HG03342 (cell line): ENCODE data around the gene GALNT15.

Experiments
- ATAC-seq: cut with Tn5 transposase; IDR thresholded peaks from one replicate; pipeline ENCODE4 v1.9.1; 2021; ENCODE audit warnings: mild to moderate bottlenecking, moderate library complexity; ENCODE audit not compliant: unreplicated experiment

Gene GALNT15, protein sequence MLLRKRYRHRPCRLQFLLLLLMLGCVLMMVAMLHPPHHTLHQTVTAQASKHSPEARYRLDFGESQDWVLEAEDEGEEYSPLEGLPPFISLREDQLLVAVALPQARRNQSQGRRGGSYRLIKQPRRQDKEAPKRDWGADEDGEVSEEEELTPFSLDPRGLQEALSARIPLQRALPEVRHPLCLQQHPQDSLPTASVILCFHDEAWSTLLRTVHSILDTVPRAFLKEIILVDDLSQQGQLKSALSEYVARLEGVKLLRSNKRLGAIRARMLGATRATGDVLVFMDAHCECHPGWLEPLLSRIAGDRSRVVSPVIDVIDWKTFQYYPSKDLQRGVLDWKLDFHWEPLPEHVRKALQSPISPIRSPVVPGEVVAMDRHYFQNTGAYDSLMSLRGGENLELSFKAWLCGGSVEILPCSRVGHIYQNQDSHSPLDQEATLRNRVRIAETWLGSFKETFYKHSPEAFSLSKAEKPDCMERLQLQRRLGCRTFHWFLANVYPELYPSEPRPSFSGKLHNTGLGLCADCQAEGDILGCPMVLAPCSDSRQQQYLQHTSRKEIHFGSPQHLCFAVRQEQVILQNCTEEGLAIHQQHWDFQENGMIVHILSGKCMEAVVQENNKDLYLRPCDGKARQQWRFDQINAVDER

DNA sequence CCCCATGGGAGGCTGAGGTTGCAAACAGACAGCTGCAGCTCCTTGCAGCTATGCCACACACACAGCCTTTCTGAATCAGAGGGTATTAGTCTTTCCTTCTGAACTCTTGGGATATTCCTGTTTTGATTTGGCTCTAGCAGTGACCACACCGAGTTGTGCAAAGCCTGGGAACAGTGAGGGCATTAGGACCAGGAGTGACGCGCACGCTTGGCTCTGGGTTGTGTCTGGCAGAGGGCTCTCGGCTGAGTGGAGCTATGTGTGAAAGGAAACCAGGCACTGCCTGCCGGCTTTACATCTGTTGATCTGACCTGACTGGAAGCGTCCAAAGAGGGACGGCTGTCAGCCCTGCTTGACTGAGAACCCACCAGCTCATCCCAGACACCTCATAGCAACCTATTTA, at the start of gene GALNT15:
GALNT15 (plus strand) TSS at position 292 of the 400 bp plus-strand sequence. CDS start 472 bp downstream, outside the sequence.
- ATAC-seq: no peak

DNA sequence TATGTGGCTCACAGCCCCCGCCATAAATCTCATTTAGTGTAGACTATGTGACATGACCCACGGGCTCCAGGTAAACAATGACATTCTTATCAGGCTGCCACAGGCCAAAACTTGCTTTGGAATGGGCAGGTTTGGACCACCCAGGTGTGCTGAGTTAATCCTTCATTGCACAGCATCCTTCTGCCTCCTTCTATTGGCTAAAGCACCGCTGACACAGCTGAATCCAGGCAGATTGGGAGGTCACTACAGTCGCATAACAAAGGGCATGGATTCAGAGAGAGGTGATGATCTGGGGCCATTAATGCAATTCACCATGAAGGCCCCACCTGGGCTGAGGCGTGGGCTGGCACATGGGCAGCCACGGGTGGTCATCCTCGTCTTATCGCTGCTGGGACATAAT, 47.8 kb upstream of the GALNT15 start:
- ATAC-seq: no peak

- no peak for ATAC-seq
Observed at GRCh38 chr3:16127249-16127648, 47.2 kb upstream of the GALNT15 start.

- ATAC-seq: no peak
Observed at GRCh38 chr3:16130066-16130465, 44.4 kb upstream of the GALNT15 start.

DNA sequence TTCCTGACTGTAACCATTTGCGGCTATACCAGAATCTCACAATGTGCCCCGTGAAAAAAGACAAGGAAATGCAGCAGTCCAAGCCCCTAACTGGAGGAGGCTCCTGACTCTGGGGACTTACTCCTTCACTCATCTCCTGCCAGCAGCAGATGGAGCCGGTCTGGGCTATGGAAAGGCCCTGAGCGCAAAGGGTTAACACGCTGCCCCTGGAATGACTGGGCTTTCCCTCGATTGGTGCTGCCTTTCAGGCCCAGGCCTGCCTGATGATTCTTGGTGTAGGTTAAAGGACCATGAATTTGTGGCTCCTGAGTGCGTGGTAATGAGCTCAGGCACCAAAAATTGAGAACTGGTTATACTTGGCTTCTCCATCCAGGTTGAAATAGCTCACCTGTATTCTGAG, 42.3 kb upstream of the GALNT15 start:
- no peak for ATAC-seq

- no peak for ATAC-seq
Observed at GRCh38 chr3:16132928-16133327, 41.6 kb upstream of the GALNT15 start.

- ATAC-seq: no peak
Observed at GRCh38 chr3:16134173-16134928, 40.1 kb upstream of the GALNT15 start.

DNA sequence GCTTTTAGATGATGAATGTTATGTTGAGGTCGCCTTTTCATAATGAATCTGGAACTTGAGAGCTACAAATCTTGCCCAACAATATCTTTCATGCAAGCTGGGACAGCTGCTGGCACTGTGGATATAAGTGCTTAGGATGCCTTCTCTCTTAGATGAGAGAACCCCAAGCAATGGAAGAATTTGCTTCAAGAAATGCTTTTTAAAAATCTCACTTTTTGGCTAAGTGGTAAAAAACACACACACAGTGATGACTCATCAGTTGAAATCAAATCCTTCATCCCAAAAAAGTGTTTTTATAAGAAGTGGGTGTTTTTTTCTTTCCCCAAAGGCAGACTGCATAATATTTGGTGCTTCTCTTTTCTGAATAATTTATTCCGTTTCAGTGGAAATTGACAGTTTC, 38.4 kb upstream of the GALNT15 start:
- no peak for ATAC-seq

DNA sequence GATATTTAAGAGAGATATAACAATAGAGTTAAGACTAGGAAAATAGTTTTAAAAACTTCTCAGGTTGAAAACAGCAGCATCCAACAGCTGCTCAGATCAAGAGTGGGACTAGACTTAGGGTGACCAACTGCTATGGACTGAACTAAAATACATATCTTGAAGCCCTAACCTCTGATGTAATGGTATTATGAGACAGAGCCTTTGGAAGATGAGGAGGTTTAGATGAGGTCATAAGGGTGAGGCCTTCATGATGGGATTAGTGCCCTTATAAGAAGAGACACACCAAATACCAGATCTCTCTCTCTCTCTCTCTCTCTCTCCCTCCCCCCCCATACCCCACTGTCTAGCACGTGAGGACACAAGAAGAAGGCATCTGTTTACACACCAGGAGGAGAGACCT, 37.4 kb upstream of the GALNT15 start:
- ATAC-seq: no peak

- no peak for ATAC-seq
Observed at GRCh38 chr3:16137977-16138376, 36.5 kb upstream of the GALNT15 start.

DNA sequence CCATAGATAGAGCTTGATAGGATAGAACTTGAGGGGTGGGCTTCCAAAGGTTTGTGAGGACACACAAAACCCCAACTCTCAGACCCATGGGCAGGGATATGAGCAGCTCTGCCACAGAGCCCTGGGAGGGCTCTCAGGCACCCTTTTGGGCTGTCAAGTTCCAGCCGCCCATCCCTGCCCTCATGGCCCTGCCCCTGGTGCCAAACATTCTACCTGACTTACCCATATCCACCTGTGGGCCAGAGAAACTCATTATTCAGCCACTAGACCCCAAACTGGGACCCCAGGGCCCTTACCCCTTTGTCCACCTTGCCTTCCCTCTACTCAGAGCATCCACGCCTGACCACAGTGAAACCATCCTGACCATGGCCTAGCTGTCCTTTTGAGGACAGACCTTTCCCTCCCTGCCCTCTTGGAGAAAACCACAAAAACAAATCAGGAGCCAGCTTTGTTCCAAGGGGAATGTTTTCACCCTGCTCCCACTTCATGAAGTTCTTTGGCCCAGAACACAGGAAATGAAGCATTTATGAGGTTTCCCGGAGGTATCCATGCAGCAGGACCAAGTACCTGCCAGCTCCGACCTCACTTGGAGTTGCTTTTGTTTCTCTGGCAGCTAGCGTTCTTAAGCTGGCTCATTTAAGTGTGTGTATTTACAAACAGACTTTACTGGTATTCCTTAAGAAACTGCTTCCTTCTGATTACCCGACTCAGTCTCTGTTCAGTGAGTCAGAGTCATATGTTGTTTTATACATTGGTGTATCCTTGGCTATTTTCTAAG, 34.2 kb upstream of the GALNT15 start:
- no peak for ATAC-seq

GRCh38 chr3:16140894-16141285, 33.6 kb upstream of the GALNT15 start:
- no peak for ATAC-seq

DNA sequence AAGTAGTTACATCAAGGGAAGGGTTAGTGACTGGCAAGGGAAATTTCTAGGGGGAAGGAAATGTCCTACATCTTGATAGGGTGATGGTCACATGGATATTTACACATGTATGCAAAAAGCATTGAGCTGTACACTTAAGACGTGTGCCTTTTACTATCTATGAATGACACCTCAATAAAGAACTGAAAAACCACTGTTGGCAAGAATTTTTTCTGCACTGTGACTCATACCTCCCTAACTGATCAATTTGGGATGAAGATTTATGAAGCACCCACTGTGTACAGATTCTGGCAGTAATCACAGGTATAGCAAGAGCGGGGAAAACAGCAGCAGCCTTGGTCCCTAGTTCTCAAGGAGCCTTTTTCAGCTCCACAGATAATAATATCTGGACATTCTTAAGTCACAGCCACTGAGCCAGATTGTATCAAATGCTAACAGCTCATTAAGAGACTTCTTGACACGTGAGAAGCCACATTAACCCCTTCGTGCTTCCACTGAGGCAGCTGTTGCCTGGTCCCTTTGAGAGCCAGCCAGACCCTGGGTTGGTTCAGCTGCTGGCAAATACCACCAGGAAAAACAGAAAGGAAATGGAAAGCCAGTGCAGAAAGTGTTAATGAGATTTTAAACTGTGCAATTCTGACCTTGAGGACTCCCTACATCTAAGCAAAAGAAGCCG, 32.0 kb upstream of the GALNT15 start:
- ATAC-seq: no peak

DNA sequence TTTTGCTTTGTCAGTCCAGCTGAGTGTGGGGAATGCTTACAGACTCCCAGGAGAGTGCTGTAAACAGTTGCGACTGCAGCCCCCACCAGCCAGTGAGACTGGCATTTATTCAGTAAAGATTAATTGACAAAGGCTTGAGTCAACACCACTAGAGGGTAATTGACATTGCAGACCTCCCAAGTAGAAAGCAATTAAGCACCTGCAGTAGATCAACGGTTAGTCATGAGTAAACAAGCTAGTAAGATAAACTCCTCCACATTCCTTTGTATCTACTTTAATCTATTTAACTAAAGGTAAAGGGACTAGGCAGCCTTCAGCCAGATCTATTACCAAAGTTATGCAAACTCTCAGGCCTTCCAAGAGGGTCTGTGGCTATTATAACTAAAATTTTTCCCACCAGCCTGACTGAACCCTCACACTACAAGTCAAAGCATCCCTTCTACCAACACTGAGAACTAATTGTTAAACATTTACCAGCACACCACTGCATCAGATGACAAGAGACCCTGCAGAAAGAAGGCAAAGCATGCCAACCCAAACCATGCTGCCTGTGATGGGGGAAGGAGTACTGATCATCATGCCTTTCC, 30.5 kb upstream of the GALNT15 start:
- ATAC-seq: no peak

DNA sequence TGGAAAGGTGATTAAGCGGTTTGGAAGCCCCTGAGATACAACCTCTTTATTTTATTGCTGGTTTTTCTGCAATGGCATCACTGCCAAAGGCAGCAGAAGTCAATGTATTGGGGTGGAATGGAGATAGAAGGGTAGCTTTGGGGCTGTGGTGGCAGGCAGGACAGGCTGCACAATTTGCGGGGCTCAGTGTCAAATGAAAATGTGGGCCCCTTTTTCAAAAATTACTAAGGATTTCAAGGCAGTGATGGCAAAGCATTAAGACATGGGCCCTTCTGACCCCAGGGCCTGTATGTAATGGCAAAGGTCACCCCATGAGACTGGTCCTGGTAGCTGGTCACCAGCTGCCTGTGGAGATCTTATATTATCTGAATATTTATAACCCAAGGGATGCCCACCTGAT, 29.3 kb upstream of the GALNT15 start:
- no peak for ATAC-seq

DNA sequence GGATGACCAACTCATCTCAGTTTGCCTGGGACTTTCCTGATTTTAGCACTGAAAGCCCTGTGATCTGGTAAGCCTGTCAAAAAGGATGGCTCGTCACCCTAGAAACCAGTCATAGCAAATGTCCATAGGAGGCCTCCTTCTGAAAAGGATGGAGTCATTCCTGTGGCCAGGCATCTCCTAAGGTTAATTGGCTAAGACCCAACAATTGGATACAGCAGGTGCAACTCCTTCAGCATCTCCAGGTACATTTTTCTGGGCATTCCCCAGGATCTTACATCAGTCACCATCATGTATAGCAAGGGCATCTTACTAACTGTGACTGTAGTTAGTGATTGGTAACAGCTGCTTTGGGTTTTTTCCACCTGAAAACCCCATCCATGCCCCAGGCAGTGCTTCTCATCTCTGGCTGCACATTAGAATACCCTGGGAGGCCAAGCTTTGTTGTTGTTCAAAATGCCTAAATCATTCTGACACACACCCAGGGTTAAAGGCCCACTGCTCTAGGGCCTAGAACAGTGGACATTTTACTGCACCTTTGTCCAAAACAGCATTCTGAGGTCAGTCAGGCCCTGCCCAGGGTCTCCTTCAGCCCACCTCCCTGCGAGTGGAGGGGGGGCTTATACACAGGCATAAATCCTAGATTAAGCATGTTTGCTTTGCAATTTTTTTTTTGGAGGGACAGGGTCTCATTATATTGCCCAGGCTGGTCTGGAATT, 28.3 kb upstream of the GALNT15 start:
- peak; percentile 62 for ATAC-seq

DNA sequence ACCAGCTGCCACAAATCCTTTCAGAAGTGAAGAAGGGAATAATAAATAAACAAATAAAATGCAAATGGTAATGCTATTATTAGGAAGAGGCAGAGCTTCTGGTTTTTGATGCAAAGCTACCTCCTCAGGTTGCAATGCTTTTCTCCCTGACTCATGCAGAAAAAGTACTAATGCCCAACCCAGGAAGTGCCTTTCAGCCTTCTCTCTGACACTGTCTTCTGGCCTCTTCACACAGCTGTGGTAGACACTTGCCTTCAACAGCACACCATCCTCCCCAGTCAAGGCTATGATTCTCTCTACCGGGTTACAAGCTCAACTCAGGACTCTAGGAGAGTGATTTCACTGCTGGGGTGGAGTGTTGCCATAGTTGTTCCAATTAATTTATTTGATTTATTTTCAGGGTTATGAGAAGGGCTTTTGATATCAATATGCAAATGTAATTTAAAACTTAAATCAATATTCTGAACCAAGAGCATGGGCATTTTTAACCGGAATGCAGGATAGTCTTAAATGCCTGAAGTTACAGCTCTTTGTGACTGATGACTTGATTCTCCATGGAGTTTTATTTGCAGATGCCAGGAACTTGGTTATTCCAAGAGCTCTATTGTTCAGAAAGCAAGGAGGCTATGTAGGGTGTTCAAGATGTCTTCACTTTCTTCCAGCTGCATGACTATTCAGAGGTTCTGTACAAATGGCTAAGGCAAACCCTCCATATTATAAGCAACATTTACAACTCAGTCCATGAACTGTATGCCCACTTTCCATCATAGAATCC, 27.1 kb upstream of the GALNT15 start:
- ATAC-seq: no peak

DNA sequence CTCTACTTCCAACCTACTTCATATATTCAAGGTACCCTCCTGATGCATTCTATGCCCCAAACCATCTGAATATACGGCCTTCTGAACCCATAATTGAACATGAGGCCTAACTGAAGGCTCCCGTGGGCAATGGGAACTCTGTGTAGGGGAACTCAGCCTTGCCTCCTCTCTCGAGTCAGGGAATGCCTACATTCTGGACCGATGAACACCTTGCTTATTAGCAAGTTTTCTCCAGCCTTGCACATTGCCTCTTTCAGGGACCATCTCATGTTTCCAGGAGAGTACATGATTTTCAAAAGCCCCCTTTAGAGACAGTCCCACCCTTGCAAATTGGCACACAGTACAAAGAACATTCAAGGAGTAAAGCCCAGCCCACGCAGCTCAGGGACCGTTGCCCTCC, 26.3 kb upstream of the GALNT15 start:
- no peak for ATAC-seq

- ATAC-seq: no peak
Observed at GRCh38 chr3:16148783-16149182, 25.7 kb upstream of the GALNT15 start.
